Left lung (tissue), 10 donors: ENCODE measurements around the gene MOCOS. TPM values are rescaled to one million over a fixed set of nuclear protein-coding genes. Genes with fewer than 3 reads are reported as not detected.
A peak's percentile ranks its signal among the peaks of the same experiment; 100 is the strongest.

Source experiments
- ATAC-seq: fragments of 200-7000 bp; cut with Tn5 transposase; one replicate; pipeline ENCODE4 v1.9.1; 2020; ENCODE audit warnings: moderate library complexity
- DNase-seq, 4 donors: peaks; one replicate each; pipeline ENCODE4 v3.0.0-alpha.2; 2013 to 2020
- H3K27ac ChIP-seq, 2 donors: fragments of 200-600 bp; sonication (generic) in 1 of 2; one replicate each; pipeline versions ENCODE4 v1.5.0 to v1.8.0; 2020 to 2021
- H3K27me3 ChIP-seq, 2 donors: fragments of 200-600 bp; sonication (generic) in 1 of 2; one replicate each; pipeline versions ENCODE4 v1.5.0 to v1.8.0; 2020 to 2021
- H3K36me3 ChIP-seq, 2 donors: fragments of 200-600 bp; sonication (generic) in 1 of 2; one replicate each; pipeline versions ENCODE4 v1.5.0 to v1.8.0; 2020 to 2021
- H3K4me1 ChIP-seq, 2 donors: fragments of 200-600 bp; one replicate each; pipeline ENCODE4 v1.8.0; 2021
- H3K4me3 ChIP-seq, 2 donors: fragments of 200-600 bp; sonication (generic) in 1 of 2; one replicate each; pipeline versions ENCODE4 v1.5.0 to v1.8.0; 2020 to 2021; ENCODE audit warnings: mild to moderate bottlenecking in 1 of 2
- H3K9me3 ChIP-seq, 2 donors: fragments of 200-600 bp; sonication (generic) in 1 of 2; one replicate each; pipeline versions ENCODE4 v1.5.0 to v1.8.0; 2020 to 2021
- CTCF ChIP-seq, 2 donors: fragments of 200-600 bp; sonication (generic) in 1 of 2; IDR thresholded peaks; one replicate each; pipeline versions ENCODE4 v1.5.0 to v1.8.0; 2021; ENCODE audit warnings: antibody characterized with exemption in 2 of 2
- intact Hi-C, 2 donors: fragments of 100-400 bp; cut with DNase I; formaldehyde crosslinking; loops; one replicate each; pipeline versions ENCODE4 v1.11.2 to v1.14.2; 2022
- polyA plus RNA-seq, 6 donors: library from polyadenylated mRNA; unstranded; fragments of 120-200 nt; gene quantifications; one replicate each; pipeline ENCODE4 v1.2.1, GENCODE V29; 2013; ENCODE audit not compliant: insufficient read length in 6 of 6
- total RNA-seq, 2 donors: library from RNA; stranded (reverse); fragmentation: NEBNext Ultra II Directional; extraction: Animal tissue kit (Norgen Biotek cat#: 25700); gene quantifications; one replicate each; pipeline ENCODE4 v1.2.1, GENCODE V29; 2021
- donor health status: DM: no; HTN: yes; CAD: no.
- donor health status: DM: no; HTN: no; CAD: no.

The MOCOS gene
- total and polyA plus RNA-seq, 8 donors, result 0.60 to 5.5 (median 1.2) TPM

- Histone ChIP-seq H3K36me3 (peaks cover 0 to 6% of the 10 kb centered on the region in 2 donors), H3K9me3 (no peaks in the 10 kb centered on the region), H3K27me3 (no peaks in the 10 kb centered on the region), H3K27ac (no peak overlapping the region), H3K4me1 (no peaks in the 10 kb centered on the region), H3K4me3 (no peak overlapping the region)
- peak in 1 of 4 donors; percentile 19 for DNase-seq
- no peak for TF ChIP-seq CTCF (IDR thresholded peaks at IDR 0.05)
- intact Hi-C loops, result no loop called here
- ATAC-seq, result peak; percentile 25
Observed at GRCh38 chr18:36212301-36213171, 25.2 kb downstream of the MOCOS start.

- intact Hi-C loops, result no loop called here
- no peak for TF ChIP-seq CTCF (IDR thresholded peaks at IDR 0.05)
- Histone ChIP-seq H3K4me1 (no peaks in the 10 kb centered on the region), H3K4me3 (no peak overlapping the region), H3K9me3 (no peaks in the 10 kb centered on the region), H3K36me3 (peaks cover 0 to 6% of the 10 kb centered on the region in 2 donors), H3K27me3 (no peaks in the 10 kb centered on the region), H3K27ac (no peak overlapping the region)
- ATAC-seq (no peak), DNase-seq (no peak)
Observed at GRCh38 chr18:36214811-36215210, 27.5 kb downstream of the MOCOS start.

GRCh38 chr18:36215577-36215976 lies 28.3 kb downstream of the MOCOS start:
- Histone ChIP-seq H3K4me1 (no peaks in the 10 kb centered on the region), H3K27ac (no peak overlapping the region), H3K4me3 (no peak overlapping the region), H3K27me3 (no peaks in the 10 kb centered on the region), H3K36me3 (peaks cover 0 to 6% of the 10 kb centered on the region in 2 donors), H3K9me3 (no peaks in the 10 kb centered on the region)
- intact Hi-C loops, result no loop called here
- no peak for ATAC-seq
- no peak for DNase-seq
- TF ChIP-seq CTCF (IDR thresholded peaks at IDR 0.05), result no peak

GRCh38 chr18:36217348-36217747 lies 30.1 kb downstream of the MOCOS start:
- ATAC-seq, result no peak
- Histone ChIP-seq H3K27ac (no peak overlapping the region), H3K4me1 (no peaks in the 10 kb centered on the region)

More at GRCh38 chr18:36217348-36217747, 30.1 kb downstream of the MOCOS start:
- no peaks in the 10 kb centered on the region for H3K27me3 ChIP-seq
- no peak for TF ChIP-seq CTCF (IDR thresholded peaks at IDR 0.05)
- H3K4me3 ChIP-seq, result no peak overlapping the region
- H3K36me3 ChIP-seq, result peaks cover 0 to 6% of the 10 kb centered on the region in 2 donors
- H3K9me3 ChIP-seq, result no peaks in the 10 kb centered on the region
- intact Hi-C loops, result no loop called here
- no peak for DNase-seq
